Measurements from ENCODE around the gene TMEM169. TPM values are rescaled to one million over a fixed set of nuclear protein-coding genes. Genes with fewer than 3 reads are reported as not detected.
A peak's percentile ranks its signal among the peaks of the same experiment; 100 is the strongest.

TMEM169 gene
- total and polyA plus RNA-seq, 9 of the 15 experiments (the other 6 are each of a cell fraction or from before 2014, with no cell fraction given) = 0.01 to 0.09 (median 0.04) TPM; not detected in 5

GRCh38 chr2:216114714-216115531 is 33.2 kb downstream of the TMEM169 start (continued):
- no peak for TF ChIP-seq ZNF740 (CRISPR knock-in tag; IDR thresholded peaks at IDR 0.05)
- no peak for TF ChIP-seq ZNF740 (tag; IDR thresholded peaks at IDR 0.05)
- TF ChIP-seq SP2 (IDR thresholded peaks at IDR 0.05; ENCODE audit: extremely low read depth, low read depth, low read length, poor library complexity, severe bottlenecking) = no peak
- no peak for TF ChIP-seq ZNF282 (CRISPR knock-in tag; IDR thresholded peaks at IDR 0.05)
- no peak for TF ChIP-seq FUS (optimal IDR thresholded peaks at IDR 0.05; ENCODE audit: low read depth, low read length)
- peak; percentile 55; the same call in 1 of the 2 replicates for TF ChIP-seq EP400 (IDR thresholded peaks at IDR 0.05)
- no peak for TF ChIP-seq HMG20B (CRISPR knock-in tag; IDR thresholded peaks at IDR 0.05)
- peak; percentile 84 for TF ChIP-seq ERF (CRISPR knock-in tag; IDR thresholded peaks at IDR 0.05)
- no peak for TF ChIP-seq GATA2 (CRISPR knock-in tag; IDR thresholded peaks at IDR 0.05)
- no peak for TF ChIP-seq MLLT1 (IDR thresholded peaks at IDR 0.05)
- TF ChIP-seq CREB5 (CRISPR knock-in tag; IDR thresholded peaks at IDR 0.05) = no peak
- 0 out of 4 replicates have a peak, but pooled peaks of 1 of the 2 experiments have one; percentile 19 for TF ChIP-seq RCOR1 (IDR thresholded peaks at IDR 0.05; ENCODE audit: borderline replicate concordance in 1 of 2, low read depth in 2 of 2, low read length in 2 of 2)
- TF ChIP-seq COPS2 (conservative IDR thresholded peaks at IDR 0.05) = no peak
- no peak for TF ChIP-seq ZNF384 (IDR thresholded peaks at IDR 0.05; ENCODE audit: low read depth, low read length)
- no peak for TF ChIP-seq FOXP4 (CRISPR knock-in tag; IDR thresholded peaks at IDR 0.05; ENCODE audit: borderline replicate concordance)
- no peak for TF ChIP-seq E2F1 (CRISPR knock-in tag; IDR thresholded peaks at IDR 0.05)
- TF ChIP-seq ZNF197 (CRISPR knock-in tag; IDR thresholded peaks at IDR 0.05; ENCODE audit: low read depth) = no peak
- no peak for TF ChIP-seq LARP7 (IDR thresholded peaks at IDR 0.05)
- TF ChIP-seq ZFPM2 (CRISPR knock-in tag; IDR thresholded peaks at IDR 0.05) = no peak

Measured in K562 (cell line).